Left kidney (tissue), 2 donors: ENCODE measurements around the gene SRM. TPM values are rescaled to one million over a fixed set of nuclear protein-coding genes. Genes with fewer than 3 reads are reported as not detected.
"Not testable (repeated sequence)": the region's sequence is repeated elsewhere in the genome, so short reads cannot be mapped to it uniquely, and the experiment has no call there.

Experiments
- DNase-seq: peaks from one replicate; pipeline ENCODE4 v3.0.0-alpha.2; 2013
- polyA plus RNA-seq: library from polyadenylated mRNA; unstranded; fragments of 120-200 nt; gene quantifications from one replicate; pipeline ENCODE4 v1.2.1, GENCODE V29; 2013; ENCODE audit not compliant: insufficient read length

SRM gene
- polyA plus RNA-seq, 1 donor = 41.3 TPM

GRCh38 chr1:11045428-11046269, 14.2 kb downstream of the SRM start:
- DNase-seq = peak; percentile 41

- no peak for DNase-seq
Measured at GRCh38 chr1:11044849-11045427, 14.9 kb downstream of the SRM start.

- no peak for DNase-seq
Measured at GRCh38 chr1:11044086-11044848, 15.6 kb downstream of the SRM start.

DNA sequence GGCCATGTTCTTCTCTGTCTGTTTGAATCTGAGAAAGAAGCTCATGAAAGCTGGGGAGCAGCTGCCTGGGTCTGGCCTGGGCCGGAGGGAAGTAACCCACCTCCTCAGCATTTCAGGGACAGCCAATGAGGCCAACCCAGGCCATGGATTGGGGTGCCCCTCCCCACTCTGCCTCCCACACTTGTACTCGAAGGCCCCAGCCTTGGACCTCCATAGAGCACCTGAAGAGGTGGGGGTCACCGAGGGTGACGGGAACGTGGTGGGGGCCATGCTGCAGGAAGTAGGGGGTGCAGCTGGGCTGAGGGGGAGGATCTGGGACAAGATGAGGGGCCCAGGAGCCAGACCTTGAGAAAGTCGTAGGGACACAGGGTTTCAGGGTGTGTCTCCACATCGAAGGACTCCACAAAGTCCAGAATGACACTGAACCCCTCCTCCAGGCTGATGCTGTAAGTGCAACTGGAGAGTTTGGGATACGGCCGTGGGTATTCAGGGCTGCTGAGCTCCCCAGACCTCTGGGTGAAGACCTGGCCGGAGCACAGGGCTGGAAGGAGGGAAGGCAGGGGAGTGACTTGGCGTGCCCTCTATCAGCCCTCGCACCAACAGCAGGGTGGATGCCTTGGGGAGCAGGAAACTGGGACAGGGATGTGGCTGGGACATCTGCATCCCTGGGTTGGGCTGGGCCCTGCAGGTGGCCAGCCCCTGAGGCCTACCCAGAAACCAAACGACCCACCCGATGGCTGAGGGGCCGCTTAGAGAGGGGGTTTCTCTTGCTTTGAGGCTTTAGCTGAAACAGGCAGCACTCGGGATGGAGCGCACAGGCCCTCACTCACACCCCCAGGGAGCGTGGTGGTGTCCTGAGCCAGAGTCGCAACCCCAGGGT, 16.6 kb downstream of the SRM start:
- DNase-seq = no peak

- no peak for DNase-seq
Measured at GRCh38 chr1:11042065-11042464, 17.8 kb downstream of the SRM start.

GRCh38 chr1:11041048-11041447, 18.8 kb downstream of the SRM start:
- DNase-seq = no peak

GRCh38 chr1:11040105-11040429, 19.8 kb downstream of the SRM start:
- not testable (repeated sequence) for DNase-seq

- no peak for DNase-seq
Measured at GRCh38 chr1:11039351-11040104, 20.3 kb downstream of the SRM start.

GRCh38 chr1:11037740-11038182, 22.1 kb downstream of the SRM start:
- DNase-seq = peak; percentile 84

DNA sequence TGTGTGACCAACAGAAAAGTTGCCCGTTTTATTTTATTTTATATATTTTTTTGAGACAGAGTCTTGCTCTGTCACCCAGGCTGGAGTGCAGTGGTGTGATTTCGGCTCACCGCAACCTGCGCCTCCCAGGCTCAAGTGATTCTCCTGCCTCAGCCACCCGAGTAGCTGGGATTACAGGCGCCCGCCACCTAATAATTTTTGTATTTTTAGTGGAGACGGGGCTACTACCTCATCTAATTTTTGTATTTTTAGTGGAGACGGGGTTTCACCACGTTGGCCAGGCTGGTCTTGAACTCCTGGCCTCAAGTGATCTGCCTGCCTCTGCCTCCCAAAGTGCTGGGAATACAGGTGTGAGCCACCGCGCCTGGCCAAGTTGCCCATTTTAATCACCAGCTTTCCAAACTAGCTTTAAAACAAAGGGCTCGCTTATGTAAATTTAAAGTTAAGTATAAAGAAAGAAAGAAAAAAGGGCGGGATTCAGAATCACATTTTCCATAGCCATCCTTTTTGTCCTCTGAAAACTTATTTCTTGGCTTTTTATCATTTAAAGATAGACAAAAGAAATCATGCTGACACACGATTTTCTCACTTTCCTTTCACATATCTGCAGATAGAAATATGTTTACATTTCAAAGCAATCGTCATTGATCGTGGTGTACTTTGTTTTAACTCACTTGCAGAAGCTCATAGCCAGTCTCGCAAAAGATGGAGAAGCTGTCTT, 22.6 kb downstream of the SRM start:
- not testable (repeated sequence) for DNase-seq

GRCh38 chr1:11031624-11032262, 28.1 kb downstream of the SRM start:
- no peak for DNase-seq

- no peak for DNase-seq
Measured at GRCh38 chr1:11030865-11031264, 29.0 kb downstream of the SRM start.

GRCh38 chr1:11028018-11028417, 31.8 kb downstream of the SRM start:
- no peak for DNase-seq

GRCh38 chr1:11027316-11027715, 32.5 kb downstream of the SRM start:
- DNase-seq = no peak

DNA sequence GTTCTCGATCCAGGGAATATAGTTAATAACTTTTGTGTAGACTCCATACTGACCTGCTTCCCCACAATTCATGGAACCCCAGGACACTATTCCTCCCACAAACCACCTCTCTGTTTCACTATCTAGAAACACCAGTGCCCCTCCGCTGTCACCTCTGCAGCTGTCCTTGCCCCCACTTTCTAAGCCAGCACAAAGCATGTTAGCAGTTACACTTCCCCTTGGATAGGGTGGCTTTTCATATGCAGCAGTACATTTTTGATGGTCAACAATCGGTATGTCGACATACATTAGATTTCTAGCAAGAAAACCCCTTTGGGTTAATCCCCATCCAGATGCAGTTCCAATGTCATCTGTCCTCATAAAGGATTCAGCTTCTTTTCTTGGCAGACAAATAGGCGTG, 32.9 kb downstream of the SRM start:
- no peak for DNase-seq

DNA sequence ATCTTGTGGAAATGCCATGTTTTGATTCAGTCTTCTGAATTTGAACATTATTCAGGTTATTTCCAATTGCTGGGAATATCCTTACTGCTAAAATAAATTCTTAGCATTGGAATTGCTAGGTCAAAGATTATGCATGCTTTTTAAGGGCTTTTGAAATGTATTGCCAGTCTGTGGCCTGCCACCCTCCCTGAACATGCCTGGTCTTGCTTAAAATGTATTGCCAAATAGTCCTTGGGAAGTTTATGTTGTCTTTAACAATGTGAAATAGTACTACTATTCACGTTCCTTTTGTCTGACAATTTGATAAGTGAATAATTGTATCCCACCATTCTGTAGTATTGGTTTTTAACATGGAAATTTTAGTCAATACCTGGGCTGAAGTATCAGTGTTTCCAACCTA, 33.8 kb downstream of the SRM start:
- no peak for DNase-seq

DNA sequence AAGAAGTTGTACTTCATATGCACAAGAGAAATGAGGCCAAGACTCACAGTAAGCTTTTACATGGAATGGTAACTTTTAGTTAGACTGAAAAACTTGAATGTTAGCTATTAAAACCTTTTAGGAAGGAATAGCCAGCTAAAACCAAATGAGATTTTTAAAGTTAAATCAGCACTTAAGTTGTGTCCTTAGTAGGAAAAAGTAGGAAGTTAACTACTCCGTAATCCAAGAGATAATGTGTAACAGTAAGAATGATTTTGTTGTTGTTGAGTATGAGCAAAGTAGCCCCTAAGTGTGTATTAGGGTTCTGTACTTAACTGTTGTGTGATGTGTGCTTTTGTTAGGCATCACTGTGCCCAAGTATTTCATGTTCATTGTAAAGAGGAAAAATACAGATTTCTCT, 34.2 kb downstream of the SRM start:
- no peak for DNase-seq

DNA sequence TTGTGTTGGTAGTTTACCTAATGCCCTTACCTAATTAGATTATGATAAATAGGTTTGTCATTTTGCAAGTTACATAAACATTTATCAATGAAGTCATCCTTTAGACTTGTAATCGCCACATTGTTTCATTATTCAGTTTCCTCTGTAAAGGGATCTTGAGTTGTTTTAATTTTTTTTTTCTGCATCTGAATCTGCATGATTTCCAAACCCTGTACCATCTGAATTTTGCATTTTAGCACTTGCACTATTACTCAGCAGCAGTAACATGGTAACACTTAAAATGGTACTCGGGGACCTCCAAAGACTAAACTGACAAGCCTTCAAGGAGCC, 35.0 kb downstream of the SRM start:
- no peak for DNase-seq

DNA sequence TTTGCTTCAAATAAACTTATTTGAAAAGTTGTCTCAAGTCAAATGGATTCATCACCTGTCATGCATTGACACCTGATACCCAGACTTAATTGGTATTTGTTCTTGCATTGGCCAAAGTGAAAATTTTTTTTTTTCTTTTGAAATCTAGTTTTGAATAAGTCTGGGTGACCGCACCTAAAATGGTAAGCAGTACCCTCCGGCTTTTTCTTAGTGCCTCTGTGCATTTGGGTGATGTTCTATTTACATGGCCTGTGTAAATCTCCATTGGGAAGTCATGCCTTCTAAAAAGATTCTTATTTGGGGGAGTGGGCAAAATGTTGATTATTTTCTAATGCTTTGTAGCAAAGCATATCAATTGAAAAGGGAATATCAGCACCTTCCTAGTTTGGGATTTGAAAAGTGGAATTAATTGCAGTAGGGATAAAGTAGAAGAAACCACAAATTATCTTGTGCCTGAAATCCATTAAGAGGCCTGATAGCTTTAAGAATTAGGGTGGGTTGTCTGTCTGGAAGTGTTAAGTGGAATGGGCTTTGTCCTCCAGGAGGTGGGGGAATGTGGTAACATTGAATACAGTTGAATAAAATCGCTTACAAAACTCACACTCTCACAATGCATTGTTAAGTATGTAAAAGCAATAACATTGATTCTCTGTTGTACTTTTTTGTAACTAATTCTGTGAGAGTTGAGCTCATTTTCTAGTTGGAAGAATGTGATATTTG, 35.5 kb downstream of the SRM start:
- DNase-seq = no peak

GRCh38 chr1:11023201-11023600, 36.6 kb downstream of the SRM start:
- no peak for DNase-seq
